Urothelium cell line (cell line): ENCODE data around the gene RAB15.
A peak's percentile ranks its signal among the peaks of the same experiment; 100 is the strongest.

Experiments used
- DNase-seq: peaks from one replicate; pipeline ENCODE4 v3.0.0; 2011; ENCODE audit warnings: low spot score, mixed read lengths
- FAIRE-seq: peaks from 2 replicates; lab custom pipeline; 2011; peaks lifted over from hg19 to GRCh38; lab: Jason Lieb, UNC

Gene RAB15

GRCh38 chr14:64942531-64943111 lies 29.5 kb downstream of the RAB15 start, which contains the start of gene GPX2:
GPX2 (minus strand) TSS chr14:64942745; CDS start chr14:64942726, 19 bp downstream.
- FAIRE-seq (peak; percentile 92), DNase-seq (no peak)

GRCh38 chr14:64940336-64940910 lies 31.7 kb downstream of the RAB15 start:
- FAIRE-seq (no peak), DNase-seq (no peak)

- FAIRE-seq, result no peak
- DNase-seq, result no peak
Measured at GRCh38 chr14:64939817-64940190, 32.3 kb downstream of the RAB15 start.

- no peak for DNase-seq
- no peak for FAIRE-seq
Measured at GRCh38 chr14:64938972-64939816, 32.9 kb downstream of the RAB15 start.

GRCh38 chr14:64937821-64938193 lies 34.3 kb downstream of the RAB15 start:
- FAIRE-seq, result peak; percentile 85
- DNase-seq, result no peak

GRCh38 chr14:64937171-64937820 lies 34.8 kb downstream of the RAB15 start:
- FAIRE-seq, result peak; percentile 62
- no peak for DNase-seq

GRCh38 chr14:64935508-64935907 lies 36.6 kb downstream of the RAB15 start:
- FAIRE-seq (no peak), DNase-seq (no peak)

GRCh38 chr14:64934338-64934929 lies 37.7 kb downstream of the RAB15 start:
- DNase-seq (no peak), FAIRE-seq (no peak)

- FAIRE-seq, result no peak
- DNase-seq, result no peak
Measured at GRCh38 chr14:64932231-64932630, 39.9 kb downstream of the RAB15 start.

- FAIRE-seq, result peak; percentile 73
- no peak for DNase-seq
Measured at GRCh38 chr14:64931123-64931522, 41.0 kb downstream of the RAB15 start.

- DNase-seq (no peak), FAIRE-seq (no peak)
Measured at GRCh38 chr14:64930085-64930843, 41.9 kb downstream of the RAB15 start.

GRCh38 chr14:64929014-64929359 lies 43.1 kb downstream of the RAB15 start:
- FAIRE-seq (peak; percentile 81), DNase-seq (no peak)

- FAIRE-seq, result no peak
Measured at GRCh38 chr14:64928239-64929013, 43.7 kb downstream of the RAB15 start.

GRCh38 chr14:64927031-64927430 lies 45.1 kb downstream of the RAB15 start:
- DNase-seq (no peak), FAIRE-seq (no peak)

More at GRCh38 chr14:64928239-64929013, 43.7 kb downstream of the RAB15 start:
- DNase-seq, result no peak

- DNase-seq (no peak), FAIRE-seq (peak; percentile 90)
Measured at GRCh38 chr14:64926398-64926995, 45.6 kb downstream of the RAB15 start.

- DNase-seq, result no peak
- FAIRE-seq, result no peak
Measured at GRCh38 chr14:64923015-64923414, 49.1 kb downstream of the RAB15 start.

GRCh38 chr14:64920465-64920864 lies 51.7 kb downstream of the RAB15 start:
- no peak for FAIRE-seq

GRCh38 chr14:64919618-64920017 lies 52.5 kb downstream of the RAB15 start:
- no peak for DNase-seq

More at GRCh38 chr14:64920465-64920864, 51.7 kb downstream of the RAB15 start:
- DNase-seq, result no peak

GRCh38 chr14:64919215-64919614 lies 52.9 kb downstream of the RAB15 start:
- no peak for FAIRE-seq

More at GRCh38 chr14:64919618-64920017, 52.5 kb downstream of the RAB15 start:
- FAIRE-seq, result no peak

More at GRCh38 chr14:64919215-64919614, 52.9 kb downstream of the RAB15 start:
- no peak for DNase-seq
